Stomach (tissue), 4 donors: ENCODE measurements around the gene SYNPO2.

Experiments used
- CTCF ChIP-seq, 7 experiments: fragments of 450-650 bp in 4 of 7; fragments of 200-600 bp in 3 of 7; sonication (generic) in 3 of 7; IDR thresholded peaks; one replicate each; pipeline ENCODE4 v1.5.1; 2016 to 2019; ENCODE audit warnings: antibody characterized with exemption in 7 of 7, control low read depth in 2 of 7, mild to moderate bottlenecking in 1 of 7
- EP300 ChIP-seq: sonication (generic); formaldehyde crosslinking; IDR thresholded peaks from one replicate; pipeline ENCODE4 v1.6.1; 2017; ENCODE audit warnings: antibody characterized with exemption
- POLR2A ChIP-seq, 4 donors: fragments of 450-650 bp; IDR thresholded peaks; one replicate each; pipeline ENCODE4 v1.6.1; 2016; ENCODE audit warnings: antibody characterized with exemption in 4 of 4, control low read depth in 2 of 4, mild to moderate bottlenecking in 1 of 4, moderate library complexity in 1 of 4

- no peak for TF ChIP-seq CTCF (IDR thresholded peaks at IDR 0.05)
- TF ChIP-seq EP300 = no peak
- TF ChIP-seq POLR2A (IDR thresholded peaks at IDR 0.05) = no peak
These were observed 216.1 kb downstream of the SYNPO2 start for GRCh38 chr4:119104644-119105273.
